CD8-positive, alpha-beta memory T cell (primary cell): Measurements from ENCODE around the gene VAMP7. TPM values are rescaled to one million over a fixed set of nuclear protein-coding genes. Genes with fewer than 3 reads are reported as not detected.
"Not testable (repeated sequence)": the region's sequence is repeated elsewhere in the genome, so short reads cannot be mapped to it uniquely, and the experiment has no call there.

Experiments
- CTCF ChIA-PET: fragments of 350-600 bp; sonication (Branson Sonifier 250); formaldehyde crosslinking; loops from one replicate; lab custom pipeline; 2021; ENCODE audit warnings: antibody characterized with exemption; lab: Charles Lee
- POLR2A ChIA-PET: fragments of 350-600 bp; sonication (Branson Sonifier 250); formaldehyde crosslinking; loops from one replicate; lab custom pipeline; 2021; ENCODE audit warnings: antibody characterized with exemption; lab: Charles Lee
- DNase-seq, 5 donors: peaks; one replicate each; pipeline versions ENCODE4 v3.0.0 to v3.0.0-alpha.2; 2020 to 2022; ENCODE audit warnings: mixed read lengths in 1 of 5
- H3K27ac ChIP-seq: one replicate; pipeline ENCODE4 v1.7.0; 2013; ENCODE audit warnings: low read depth, mild to moderate bottlenecking, low read length, moderate library complexity
- H3K27me3 ChIP-seq: 2 replicates; pipeline ENCODE4 v1.7.0; 2013; ENCODE audit warnings: low read length, mild to moderate bottlenecking; ENCODE audit not compliant: insufficient read depth, poor library complexity, severe bottlenecking
- H3K36me3 ChIP-seq: 2 replicates; pipeline ENCODE4 v1.7.0; 2013; ENCODE audit warnings: mild to moderate bottlenecking, low read length, moderate library complexity; ENCODE audit not compliant: insufficient read depth
- H3K4me1 ChIP-seq: 2 replicates; pipeline ENCODE4 v1.7.0; 2013; ENCODE audit warnings: mild to moderate bottlenecking, low read length, moderate library complexity; ENCODE audit not compliant: insufficient read depth
- H3K4me3 ChIP-seq: 2 replicates; pipeline ENCODE4 v1.7.0; 2013; ENCODE audit warnings: mild to moderate bottlenecking, low read length
- H3K9me3 ChIP-seq: 2 replicates; pipeline ENCODE4 v1.7.0; 2013; ENCODE audit warnings: mild to moderate bottlenecking, low read length
- H3K27ac Mint-ChIP-seq, 8 donors: one replicate each; pipeline ENCODE4 v1.8.0; 2020 to 2021; ENCODE audit warnings: mixed read lengths in 8 of 8, mild to moderate bottlenecking in 6 of 8, inconsistent platforms in 3 of 8, moderate library complexity in 3 of 8
- H3K27me3 Mint-ChIP-seq, 2 donors: one replicate each; pipeline ENCODE4 v1.8.0; 2020 to 2021; ENCODE audit warnings: mixed read lengths in 2 of 2, mild to moderate bottlenecking in 1 of 2, moderate library complexity in 1 of 2
- H3K36me3 Mint-ChIP-seq, 3 donors: one replicate each; pipeline ENCODE4 v1.8.0; 2020 to 2021; ENCODE audit warnings: mixed read lengths in 3 of 3, inconsistent platforms in 1 of 3, mild to moderate bottlenecking in 1 of 3
- H3K4me1 Mint-ChIP-seq, 3 donors: one replicate each; pipeline ENCODE4 v1.8.0; 2020 to 2021; ENCODE audit warnings: mixed read lengths in 3 of 3, inconsistent platforms in 1 of 3, mild to moderate bottlenecking in 1 of 3
- H3K4me3 Mint-ChIP-seq, 7 donors: one replicate each; pipeline ENCODE4 v1.8.0; 2020 to 2021; ENCODE audit warnings: mixed read lengths in 7 of 7, mild to moderate bottlenecking in 6 of 7, moderate library complexity in 4 of 7, inconsistent platforms in 2 of 7
- H3K9me3 Mint-ChIP-seq, 5 donors: one replicate each; pipeline ENCODE4 v1.8.0; 2020 to 2022; ENCODE audit warnings: mixed read lengths in 5 of 5, mild to moderate bottlenecking in 3 of 5, moderate library complexity in 2 of 5, inconsistent platforms in 1 of 5
- polyA plus RNA-seq: library from polyadenylated mRNA; unstranded; fragments of 300-500 nt; fragmentation: Illumina TruSeq; gene quantifications from one replicate; pipeline ENCODE4 v1.2.3, GENCODE V29; 2021
- total RNA-seq, 2 experiments: library from RNA; stranded (reverse); gene quantifications; one replicate each; pipeline ENCODE4 v1.2.3, GENCODE V29; 2021

Gene VAMP7
- total RNA-seq (10 to 100 TPM; 30.7 to 33.5 TPM), polyA plus RNA-seq (65.4 TPM)

DNA sequence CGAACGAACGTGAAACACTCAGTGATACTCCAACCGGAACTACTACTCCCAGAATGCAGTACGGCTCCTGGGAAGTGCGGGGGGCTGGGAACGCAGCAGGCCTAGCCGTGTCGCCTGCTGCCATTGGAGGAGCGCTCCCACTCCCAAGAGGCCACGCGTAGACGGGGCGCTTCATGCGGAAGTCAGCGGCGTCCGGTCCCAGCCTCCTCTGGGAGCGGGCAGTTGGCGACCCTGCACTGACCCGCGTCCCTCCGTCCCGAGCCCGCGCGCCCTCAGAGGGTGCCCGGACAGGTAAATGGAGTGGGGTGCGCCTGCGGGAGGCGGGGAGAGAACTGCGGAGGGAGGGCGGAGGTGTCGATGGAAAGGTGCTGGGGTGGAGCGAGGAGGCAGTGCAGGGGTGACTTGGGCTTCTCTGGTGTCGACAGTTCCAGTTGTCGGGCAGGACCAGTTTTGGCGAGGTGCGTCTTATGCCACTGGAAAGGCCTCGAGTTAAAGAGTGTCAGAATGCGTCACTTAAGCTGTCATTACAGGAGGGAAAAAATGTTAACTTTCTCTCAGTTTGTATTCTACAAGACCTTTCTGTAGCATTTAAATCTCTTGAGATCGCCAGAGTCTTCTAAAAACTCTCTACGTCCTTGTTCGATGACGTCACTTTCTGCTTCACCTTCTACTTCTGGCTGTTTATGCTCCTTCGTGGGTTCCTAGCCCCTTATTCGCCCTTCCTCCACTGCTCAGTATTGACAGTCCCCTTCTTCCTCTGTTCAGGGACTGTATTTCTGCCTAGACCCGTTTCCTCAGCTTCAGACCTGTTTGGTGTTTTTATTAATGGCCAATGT lies at the start of gene VAMP7:
TSS of gene VAMP7 (plus strand) at position 188 of the 836 bp plus-strand sequence. CDS start 8,122 bp downstream, outside the sequence.
- Mint-ChIP-seq H3K4me3 (peak within 1 kb of the TSS; percentile 89 to 99 (median 95)), H3K9me3 (peaks cover 0 to 5% (median 0%) of the 10 kb centered on the region in 5 donors), H3K27me3 (no peaks in the 10 kb centered on the region), H3K27ac (peak within 1 kb of the TSS; percentile 82 to 98 (median 93)), H3K36me3 (peaks cover 0 to 17% (median 6%) of the 10 kb centered on the region in 3 donors), H3K4me1 (peaks cover 29 to 48% (median 40%) of the 10 kb centered on the region in 3 donors)
- peak; percentile 68 to 85 (median 73) for DNase-seq
- POLR2A ChIA-PET = no interaction called here
- CTCF ChIA-PET = no interaction called here
- peak within 1 kb of the TSS; percentile 83 for H3K27ac ChIP-seq
- peaks cover 18% of the 10 kb centered on the region for H3K4me1 ChIP-seq
- H3K4me3 ChIP-seq = peak within 1 kb of the TSS; percentile 74
- H3K36me3 ChIP-seq = no peaks in the 10 kb centered on the region
- H3K9me3 ChIP-seq = no peaks in the 10 kb centered on the region
- no peaks in the 10 kb centered on the region for H3K27me3 ChIP-seq

GRCh38 chrX:155841232-155841631 lies 39.9 kb upstream of the VAMP7 start:
- peaks cover 0 to 11% (median 0%) of the 10 kb centered on the region in 3 donors for H3K36me3 Mint-ChIP-seq
- CTCF ChIA-PET = no interaction called here

DNA sequence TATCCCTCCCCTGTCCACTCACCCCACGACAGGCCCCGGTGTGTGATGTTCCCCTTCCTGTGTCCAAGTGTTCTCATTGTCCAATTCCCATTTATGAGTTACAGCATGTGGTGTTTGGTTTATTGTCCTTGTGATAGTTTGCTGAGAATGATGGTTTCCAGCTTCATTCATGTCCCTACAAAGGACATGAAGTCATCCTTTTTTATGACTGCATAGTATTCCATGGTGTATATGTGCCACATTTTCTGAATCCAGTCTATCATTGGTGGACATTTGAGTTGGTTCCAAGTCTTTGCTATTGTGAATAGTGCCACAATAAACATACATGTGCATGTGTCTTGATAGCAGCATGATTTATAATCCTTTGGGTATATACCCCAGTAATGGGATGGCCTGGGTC lies 29.4 kb upstream of the VAMP7 start:
- H3K9me3 ChIP-seq, H3K36me3 ChIP-seq, H3K4me3 ChIP-seq, DNase-seq, H3K4me1 Mint-ChIP-seq, H3K27ac Mint-ChIP-seq, H3K27me3 Mint-ChIP-seq, H3K4me3 Mint-ChIP-seq, H3K27ac ChIP-seq, CTCF ChIA-PET, POLR2A ChIA-PET, H3K27me3 ChIP-seq, H3K4me1 ChIP-seq, H3K36me3 Mint-ChIP-seq: not testable (repeated sequence)
- H3K9me3 Mint-ChIP-seq = peaks cover 0 to 10% (median 0%) of the 10 kb centered on the region in 5 donors

More at GRCh38 chrX:155841232-155841631, 39.9 kb upstream of the VAMP7 start:
- Histone ChIP-seq H3K4me3 (no peak overlapping the region), H3K36me3 (no peaks in the 10 kb centered on the region), H3K27me3 (no peaks in the 10 kb centered on the region), H3K4me1 (no peaks in the 10 kb centered on the region), H3K9me3 (no peaks in the 10 kb centered on the region), H3K27ac (no peak overlapping the region)
- H3K9me3 Mint-ChIP-seq = peaks cover 0 to 11% (median 7%) of the 10 kb centered on the region in 5 donors
- H3K4me1 Mint-ChIP-seq = no peaks in the 10 kb centered on the region
- peaks cover 6 to 13% of the 10 kb centered on the region in 2 donors for H3K27me3 Mint-ChIP-seq
- no peak overlapping the region for H3K27ac Mint-ChIP-seq
- no peak for DNase-seq
- POLR2A ChIA-PET = no interaction called here
- H3K4me3 Mint-ChIP-seq = no peak overlapping the region

DNA sequence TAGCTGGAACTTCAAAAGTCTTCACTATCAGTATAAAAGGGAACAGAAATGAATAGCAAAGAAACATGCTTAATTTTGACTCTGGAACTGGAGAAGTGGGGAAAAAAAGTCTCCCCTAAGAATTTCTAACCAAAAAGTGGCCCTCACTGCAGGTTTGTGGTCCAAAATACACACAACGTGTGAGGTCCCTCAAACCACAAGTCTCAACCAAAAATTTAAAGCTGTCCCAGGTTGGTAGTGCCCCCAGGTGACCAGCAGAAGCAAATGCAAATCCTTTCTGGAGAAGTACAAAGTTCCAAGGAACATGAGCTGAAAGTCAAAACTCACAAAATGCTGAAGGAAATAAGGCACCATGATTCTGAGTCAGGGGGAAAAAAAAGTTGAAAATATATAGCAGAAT lies 23.6 kb upstream of the VAMP7 start:
- Histone ChIP-seq H3K4me1 (no peaks in the 10 kb centered on the region), H3K9me3 (no peaks in the 10 kb centered on the region), H3K36me3 (no peaks in the 10 kb centered on the region), H3K4me3 (no peak overlapping the region), H3K27ac (no peak overlapping the region), H3K27me3 (no peaks in the 10 kb centered on the region)
- ChIA-PET POLR2A (no interaction called here), CTCF (no interaction called here)
- Mint-ChIP-seq H3K36me3 (no peaks in the 10 kb centered on the region), H3K4me3 (no peak overlapping the region), H3K27me3 (peaks cover 12% of the 10 kb centered on the region in 2 donors), H3K9me3 (peaks cover 0 to 7% (median 0%) of the 10 kb centered on the region in 5 donors), H3K4me1 (no peaks in the 10 kb centered on the region), H3K27ac (no peak overlapping the region)
- no peak for DNase-seq

DNA sequence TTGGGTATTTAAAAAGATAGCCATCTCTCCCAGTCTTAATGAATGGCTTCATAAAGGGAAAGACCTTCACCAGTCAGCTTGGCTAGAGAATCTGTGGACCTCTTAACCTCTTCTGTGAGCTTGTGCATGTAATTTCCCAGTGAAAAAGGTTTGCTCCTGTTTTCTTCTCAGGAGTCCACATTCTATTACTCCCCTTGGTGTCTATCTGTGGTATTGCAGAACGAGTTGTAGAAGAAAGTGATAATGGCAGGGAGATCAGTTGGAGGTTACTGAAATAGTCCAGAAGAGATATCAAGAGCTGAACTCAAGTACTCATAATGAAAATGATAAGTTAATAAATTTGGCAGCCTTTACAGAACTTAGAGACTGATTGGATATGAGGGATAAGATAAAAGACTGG lies 16.5 kb upstream of the VAMP7 start:
- H3K27ac ChIP-seq = no peak overlapping the region
- H3K27me3 ChIP-seq = no peaks in the 10 kb centered on the region
- Mint-ChIP-seq H3K4me1 (no peaks in the 10 kb centered on the region), H3K27ac (no peak overlapping the region), H3K9me3 (peaks cover 6 to 14% (median 11%) of the 10 kb centered on the region in 5 donors), H3K36me3 (peaks cover 0 to 7% (median 2%) of the 10 kb centered on the region in 3 donors), H3K4me3 (no peak overlapping the region), H3K27me3 (peaks cover 5 to 17% of the 10 kb centered on the region in 2 donors)
- DNase-seq = no peak
- ChIA-PET CTCF (no interaction called here), POLR2A (no interaction called here)
- H3K4me3 ChIP-seq = no peak overlapping the region
- H3K9me3 ChIP-seq = no peaks in the 10 kb centered on the region
- no peaks in the 10 kb centered on the region for H3K36me3 ChIP-seq
- no peaks in the 10 kb centered on the region for H3K4me1 ChIP-seq

GRCh38 chrX:155865193-155865592 lies 16.0 kb upstream of the VAMP7 start:
- ChIA-PET POLR2A (no interaction called here), CTCF (no interaction called here)
- Mint-ChIP-seq H3K9me3 (peaks cover 6 to 14% (median 11%) of the 10 kb centered on the region in 5 donors), H3K4me3 (no peak overlapping the region), H3K36me3 (peaks cover 0 to 7% (median 2%) of the 10 kb centered on the region in 3 donors), H3K27me3 (peaks cover 5 to 17% of the 10 kb centered on the region in 2 donors), H3K4me1 (no peaks in the 10 kb centered on the region), H3K27ac (no peak overlapping the region)
- H3K36me3 ChIP-seq = no peaks in the 10 kb centered on the region
- DNase-seq = no peak
- H3K9me3 ChIP-seq = no peaks in the 10 kb centered on the region
- no peak overlapping the region for H3K4me3 ChIP-seq
- H3K4me1 ChIP-seq = no peaks in the 10 kb centered on the region
- H3K27ac ChIP-seq = no peak overlapping the region
- no peaks in the 10 kb centered on the region for H3K27me3 ChIP-seq

- H3K4me1 ChIP-seq = no peaks in the 10 kb centered on the region
- H3K27ac Mint-ChIP-seq = no peak overlapping the region
- H3K36me3 ChIP-seq = no peaks in the 10 kb centered on the region
- DNase-seq = no peak
- peaks cover 6 to 14% (median 11%) of the 10 kb centered on the region in 5 donors for H3K9me3 Mint-ChIP-seq
- CTCF ChIA-PET = no interaction called here
- no peak overlapping the region for H3K27ac ChIP-seq
- H3K36me3 Mint-ChIP-seq = peaks cover 0 to 7% (median 2%) of the 10 kb centered on the region in 3 donors
- no peaks in the 10 kb centered on the region for H3K4me1 Mint-ChIP-seq
- no peaks in the 10 kb centered on the region for H3K27me3 ChIP-seq
- peaks cover 7 to 17% of the 10 kb centered on the region in 2 donors for H3K27me3 Mint-ChIP-seq
- no peak overlapping the region for H3K4me3 Mint-ChIP-seq
- no peak overlapping the region for H3K4me3 ChIP-seq
- POLR2A ChIA-PET = no interaction called here
- H3K9me3 ChIP-seq = no peaks in the 10 kb centered on the region
These were observed 13.3 kb upstream of the VAMP7 start for GRCh38 chrX:155867821-155868220.

- no peak for DNase-seq
- POLR2A ChIA-PET = no interaction called here
- Histone ChIP-seq H3K36me3 (no peaks in the 10 kb centered on the region), H3K4me3 (no peak overlapping the region), H3K27me3 (no peaks in the 10 kb centered on the region), H3K27ac (no peak overlapping the region), H3K9me3 (no peaks in the 10 kb centered on the region), H3K4me1 (no peaks in the 10 kb centered on the region)
- H3K27ac Mint-ChIP-seq = no peak overlapping the region
- peaks cover 0 to 7% (median 2%) of the 10 kb centered on the region in 3 donors for H3K36me3 Mint-ChIP-seq
- peaks cover 0 to 3% (median 2%) of the 10 kb centered on the region in 3 donors for H3K4me1 Mint-ChIP-seq
- CTCF ChIA-PET = no interaction called here
- H3K9me3 Mint-ChIP-seq = peaks cover 6 to 14% (median 7%) of the 10 kb centered on the region in 5 donors
- peaks cover 8 to 25% of the 10 kb centered on the region in 2 donors for H3K27me3 Mint-ChIP-seq
- H3K4me3 Mint-ChIP-seq = no peak overlapping the region
These were observed 10.2 kb upstream of the VAMP7 start for GRCh38 chrX:155870958-155871357.
